CD8-positive, alpha-beta memory T cell (primary cell): ENCODE results near the gene EMB. TPM values are rescaled to one million over a fixed set of nuclear protein-coding genes. Genes with fewer than 3 reads are reported as not detected.

Source experiments
- CTCF ChIA-PET: fragments of 350-600 bp; sonication (Branson Sonifier 250); formaldehyde crosslinking; loops from one replicate; lab custom pipeline; 2021; ENCODE audit warnings: antibody characterized with exemption; lab: Charles Lee
- POLR2A ChIA-PET: fragments of 350-600 bp; sonication (Branson Sonifier 250); formaldehyde crosslinking; loops from one replicate; lab custom pipeline; 2021; ENCODE audit warnings: antibody characterized with exemption; lab: Charles Lee
- DNase-seq, 5 donors: peaks; one replicate each; pipeline versions ENCODE4 v3.0.0 to v3.0.0-alpha.2; 2020 to 2022; ENCODE audit warnings: mixed read lengths in 1 of 5
- H3K27ac ChIP-seq: one replicate; pipeline ENCODE4 v1.7.0; 2013; ENCODE audit warnings: low read depth, mild to moderate bottlenecking, low read length, moderate library complexity
- H3K27me3 ChIP-seq: 2 replicates; pipeline ENCODE4 v1.7.0; 2013; ENCODE audit warnings: low read length, mild to moderate bottlenecking; ENCODE audit not compliant: insufficient read depth, poor library complexity, severe bottlenecking
- H3K36me3 ChIP-seq: 2 replicates; pipeline ENCODE4 v1.7.0; 2013; ENCODE audit warnings: mild to moderate bottlenecking, low read length, moderate library complexity; ENCODE audit not compliant: insufficient read depth
- H3K4me1 ChIP-seq: 2 replicates; pipeline ENCODE4 v1.7.0; 2013; ENCODE audit warnings: mild to moderate bottlenecking, low read length, moderate library complexity; ENCODE audit not compliant: insufficient read depth
- H3K4me3 ChIP-seq: 2 replicates; pipeline ENCODE4 v1.7.0; 2013; ENCODE audit warnings: mild to moderate bottlenecking, low read length
- H3K9me3 ChIP-seq: 2 replicates; pipeline ENCODE4 v1.7.0; 2013; ENCODE audit warnings: mild to moderate bottlenecking, low read length
- H3K27ac Mint-ChIP-seq, 8 donors: one replicate each; pipeline ENCODE4 v1.8.0; 2020 to 2021; ENCODE audit warnings: mixed read lengths in 8 of 8, mild to moderate bottlenecking in 6 of 8, inconsistent platforms in 3 of 8, moderate library complexity in 3 of 8
- H3K27me3 Mint-ChIP-seq, 2 donors: one replicate each; pipeline ENCODE4 v1.8.0; 2020 to 2021; ENCODE audit warnings: mixed read lengths in 2 of 2, mild to moderate bottlenecking in 1 of 2, moderate library complexity in 1 of 2
- H3K36me3 Mint-ChIP-seq, 3 donors: one replicate each; pipeline ENCODE4 v1.8.0; 2020 to 2021; ENCODE audit warnings: mixed read lengths in 3 of 3, inconsistent platforms in 1 of 3, mild to moderate bottlenecking in 1 of 3
- H3K4me1 Mint-ChIP-seq, 3 donors: one replicate each; pipeline ENCODE4 v1.8.0; 2020 to 2021; ENCODE audit warnings: mixed read lengths in 3 of 3, inconsistent platforms in 1 of 3, mild to moderate bottlenecking in 1 of 3
- H3K4me3 Mint-ChIP-seq, 7 donors: one replicate each; pipeline ENCODE4 v1.8.0; 2020 to 2021; ENCODE audit warnings: mixed read lengths in 7 of 7, mild to moderate bottlenecking in 6 of 7, moderate library complexity in 4 of 7, inconsistent platforms in 2 of 7
- H3K9me3 Mint-ChIP-seq, 5 donors: one replicate each; pipeline ENCODE4 v1.8.0; 2020 to 2022; ENCODE audit warnings: mixed read lengths in 5 of 5, mild to moderate bottlenecking in 3 of 5, moderate library complexity in 2 of 5, inconsistent platforms in 1 of 5
- polyA plus RNA-seq: library from polyadenylated mRNA; unstranded; fragments of 300-500 nt; fragmentation: Illumina TruSeq; gene quantifications from one replicate; pipeline ENCODE4 v1.2.3, GENCODE V29; 2021
- total RNA-seq, 2 experiments: library from RNA; stranded (reverse); gene quantifications; one replicate each; pipeline ENCODE4 v1.2.3, GENCODE V29; 2021

EMB gene
- total and polyA plus RNA-seq, 3 experiments from 2014 or later = 140 to 220 (median 145) TPM

DNA sequence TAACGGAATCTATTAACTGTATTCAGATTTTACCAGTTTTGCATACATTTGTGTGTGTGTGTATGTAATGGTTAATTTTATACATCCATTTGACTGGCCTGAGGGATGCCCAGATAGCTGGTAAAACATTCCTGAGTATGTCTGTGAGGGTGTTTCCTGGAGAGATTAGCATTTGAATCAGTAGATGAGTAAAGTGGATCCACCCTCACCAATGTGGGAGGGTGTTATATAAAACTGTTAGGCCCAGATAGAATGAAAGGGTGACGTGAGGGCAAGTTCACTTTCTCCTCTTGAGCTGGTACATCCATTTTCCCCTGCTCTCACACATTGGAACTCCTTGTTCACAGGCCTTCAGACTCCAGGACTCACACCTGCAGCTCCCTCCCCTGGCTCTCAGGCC, 88.7 kb downstream of the EMB start:
- H3K4me1 Mint-ChIP-seq = peaks cover 5 to 16% (median 8%) of the 10 kb centered on the region in 3 donors
- no peak overlapping the region for H3K4me3 ChIP-seq
- H3K9me3 Mint-ChIP-seq = peaks cover 0 to 4% (median 2%) of the 10 kb centered on the region in 5 donors
- H3K36me3 ChIP-seq = no peaks in the 10 kb centered on the region
- no peaks in the 10 kb centered on the region for H3K4me1 ChIP-seq
- no peaks in the 10 kb centered on the region for H3K9me3 ChIP-seq
- ChIA-PET POLR2A (no interaction called here), CTCF (no interaction called here)
- no peak for DNase-seq
- H3K27ac Mint-ChIP-seq = peak overlapping the region in 2 of 8 donors; percentile 63 to 74
- H3K4me3 Mint-ChIP-seq = no peak overlapping the region
- no peaks in the 10 kb centered on the region for H3K27me3 ChIP-seq
- H3K27me3 Mint-ChIP-seq = no peaks in the 10 kb centered on the region
- H3K27ac ChIP-seq = no peak overlapping the region
- H3K36me3 Mint-ChIP-seq = peaks cover 2 to 12% (median 8%) of the 10 kb centered on the region in 3 donors

Other genes with a start within 250 kb of the EMB start
- 10 to 100 TPM; 55.4 to 58.4 TPM for gene PARP8, start 225.3 kb upstream of the EMB start, total RNA-seq
- 142 TPM for gene PARP8, start 225.3 kb upstream of the EMB start, polyA plus RNA-seq